Pancreas (tissue), 10 donors: ENCODE results near the gene SEC31A. TPM values are rescaled to one million over a fixed set of nuclear protein-coding genes. Genes with fewer than 3 reads are reported as not detected.
"Not testable (repeated sequence)": the region's sequence is repeated elsewhere in the genome, so short reads cannot be mapped to it uniquely, and the experiment has no call there.

Experiments
- ATAC-seq, 4 donors: fragments of 200-7000 bp; cut with Tn5 transposase; one replicate each; pipeline versions ENCODE4 v1.8.0 to v1.9.1; 2020; ENCODE audit warnings: mild to moderate bottlenecking in 4 of 4, moderate library complexity in 4 of 4
- DNase-seq, 6 donors: peaks; one replicate each; pipeline ENCODE4 v3.0.0-alpha.2; 2020
- FAIRE-seq: peaks from 2 replicates; lab custom pipeline; 2012; peaks lifted over from hg19 to GRCh38; lab: Jason Lieb, UNC
- H3K27ac ChIP-seq, 4 donors: fragments of 200-600 bp; sonication (generic); 1 replicate in 3 of 4; 2 replicates in 1 of 4; pipeline versions ENCODE4 v1.5.0 to v1.8.0; 2020
- H3K27me3 ChIP-seq, 4 donors: fragments of 200-600 bp; one replicate each; pipeline ENCODE4 v1.8.0; 2021
- H3K36me3 ChIP-seq, 3 donors: fragments of 200-600 bp; sonication (generic) in 1 of 3; one replicate each; pipeline versions ENCODE4 v1.5.0 to v1.8.0; 2020 to 2021
- H3K4me1 ChIP-seq, 3 donors: fragments of 200-600 bp; one replicate each; pipeline ENCODE4 v1.8.0; 2021
- H3K4me3 ChIP-seq, 4 donors: fragments of 200-600 bp; sonication (generic) in 2 of 4; one replicate each; pipeline versions ENCODE4 v1.5.0 to v1.8.0; 2020 to 2021
- H3K9me3 ChIP-seq, 4 donors: fragments of 200-600 bp; one replicate each; pipeline ENCODE4 v1.8.0; 2021
- WGBS, 2 donors: extraction: QIAGEN DNeasy Blood & Tissue Kit; methylation state at CpG; one replicate each; pipeline ENCODE4 v1.1.7; 2013; 5-methylcytosine and 5-hydroxymethylcytosine counted together
- intact Hi-C, 3 donors: fragments of 100-400 bp; cut with DNase I; formaldehyde crosslinking; loops; one replicate each; pipeline versions ENCODE4 v1.11.1 to v1.14.2; 2022
- polyA plus RNA-seq, 2 donors: library from polyadenylated mRNA; stranded (reverse); fragments of 200-250 nt; gene quantifications; one replicate each; pipeline ENCODE4 v1.2.3, GENCODE V29; 2013
- total RNA-seq, 6 donors: library from RNA; stranded (reverse); fragmentation: NEBNext Ultra II Directional in 4 of 6; extraction: Animal tissue kit (Norgen Biotek cat#: 25700) in 4 of 6; gene quantifications; one replicate each; pipeline versions ENCODE4 v1.2.1 to v1.2.4, GENCODE V29; 2021 to 2023
- TF ChIP-seq, protein P1 (sequence below), 4 donors: fragments of 200-600 bp; sonication (generic) in 3 of 4; IDR thresholded peaks; one replicate each; pipeline versions ENCODE4 v1.5.0 to v1.8.0; 2021; ENCODE audit warnings: antibody characterized with exemption in 4 of 4
- donor health status: healthy with polysubstance abuse.
- donor health status: DM: no; HTN: no; CAD: no; lungs with moderate emphysema.
- donor health status: DM: no; HTN: no; CAD: no.
- donor health status: control.
- donor health status: control.
- donor health status: Bipolar disorder and iron deficiency.
- donor health status: DM: yes; HTN: yes; CAD: no.
- donor health status: DM: no; HTN: no; CAD: no.
- donor health status: DM: no; HTN: no; CAD: no.
- donor health status: DM: yes; HTN: yes; CAD: no.

The SEC31A gene
- total and polyA plus RNA-seq, 8 donors = 123 to 205 (median 169) TPM

DNA sequence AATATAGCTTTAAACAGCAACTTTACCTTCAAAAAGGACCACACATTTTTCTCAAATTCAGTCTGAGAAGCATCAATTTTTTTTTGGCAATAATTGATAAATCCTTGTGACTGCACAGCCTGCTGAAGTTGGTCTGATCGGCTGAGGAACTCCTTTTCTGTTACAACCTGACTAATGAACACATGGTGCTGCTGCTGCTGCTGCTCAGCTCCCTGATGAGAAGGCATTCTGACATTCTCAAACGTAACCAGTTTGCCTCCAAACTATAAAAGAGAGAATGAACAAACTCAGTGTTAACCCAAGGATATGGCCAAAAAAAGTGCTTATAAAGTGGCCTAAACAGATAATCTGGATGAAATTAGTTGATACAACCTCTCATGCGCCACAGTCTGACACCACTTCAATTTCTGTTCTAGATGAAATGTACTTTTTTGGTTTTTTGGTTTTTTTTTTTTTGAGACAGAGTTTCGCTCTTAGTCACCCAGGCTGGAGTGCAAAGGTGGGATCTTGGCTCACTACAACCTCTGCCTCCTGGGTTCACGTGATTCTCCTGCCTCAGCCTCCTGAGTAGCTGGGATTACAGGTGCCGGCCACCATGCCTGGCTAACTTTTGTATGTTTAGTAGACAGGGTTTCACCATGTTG lies 26.5 kb downstream of the SEC31A start:
- Histone ChIP-seq H3K4me3 (no peak overlapping the region), H3K27me3 (no peaks in the 10 kb centered on the region), H3K27ac (peak overlapping the region in 2 of 4 donors; percentile 68 to 76), H3K4me1 (peaks cover 18 to 25% (median 20%) of the 10 kb centered on the region in 3 donors), H3K36me3 (peaks cover 0 to 63% (median 22%) of the 10 kb centered on the region in 3 donors), H3K9me3 (peaks cover 0 to 3% (median 0%) of the 10 kb centered on the region in 4 donors)
- TF ChIP-seq, protein P1, sequence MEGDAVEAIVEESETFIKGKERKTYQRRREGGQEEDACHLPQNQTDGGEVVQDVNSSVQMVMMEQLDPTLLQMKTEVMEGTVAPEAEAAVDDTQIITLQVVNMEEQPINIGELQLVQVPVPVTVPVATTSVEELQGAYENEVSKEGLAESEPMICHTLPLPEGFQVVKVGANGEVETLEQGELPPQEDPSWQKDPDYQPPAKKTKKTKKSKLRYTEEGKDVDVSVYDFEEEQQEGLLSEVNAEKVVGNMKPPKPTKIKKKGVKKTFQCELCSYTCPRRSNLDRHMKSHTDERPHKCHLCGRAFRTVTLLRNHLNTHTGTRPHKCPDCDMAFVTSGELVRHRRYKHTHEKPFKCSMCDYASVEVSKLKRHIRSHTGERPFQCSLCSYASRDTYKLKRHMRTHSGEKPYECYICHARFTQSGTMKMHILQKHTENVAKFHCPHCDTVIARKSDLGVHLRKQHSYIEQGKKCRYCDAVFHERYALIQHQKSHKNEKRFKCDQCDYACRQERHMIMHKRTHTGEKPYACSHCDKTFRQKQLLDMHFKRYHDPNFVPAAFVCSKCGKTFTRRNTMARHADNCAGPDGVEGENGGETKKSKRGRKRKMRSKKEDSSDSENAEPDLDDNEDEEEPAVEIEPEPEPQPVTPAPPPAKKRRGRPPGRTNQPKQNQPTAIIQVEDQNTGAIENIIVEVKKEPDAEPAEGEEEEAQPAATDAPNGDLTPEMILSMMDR (IDR thresholded peaks at IDR 0.05) = no peak
- no peak for ATAC-seq
- DNase-seq = no peak
- 74 to 79% methylated on average over 6 of the region's 6 CpGs for WGBS, 2 donors
- intact Hi-C loops = no loop called here
- no peak for FAIRE-seq

DNA sequence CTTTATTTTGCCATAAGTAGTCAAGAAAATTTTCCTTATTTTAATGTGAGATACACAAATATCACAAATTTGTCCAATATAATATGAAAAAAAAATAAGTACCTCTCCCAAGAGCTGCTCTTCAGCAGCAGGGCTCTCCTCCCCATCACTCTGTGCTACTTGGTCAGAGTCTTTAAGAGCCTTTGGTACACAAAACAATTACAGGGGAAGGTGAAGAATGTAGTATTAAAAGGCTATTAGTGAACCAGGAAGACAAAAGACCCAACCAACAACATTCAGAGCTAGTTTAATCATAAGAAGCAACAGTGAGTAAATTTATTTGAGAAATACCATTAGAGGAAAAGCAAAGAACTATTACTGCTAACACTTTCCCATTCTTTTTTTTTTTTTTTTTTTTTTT lies 29.4 kb downstream of the SEC31A start:
- H3K4me3 ChIP-seq = no peak overlapping the region
- FAIRE-seq = no peak
- no peak for ATAC-seq
- H3K36me3 ChIP-seq = peaks cover 0 to 66% (median 28%) of the 10 kb centered on the region in 3 donors
- intact Hi-C loops = no loop called here
- peaks cover 0 to 3% (median 0%) of the 10 kb centered on the region in 4 donors for H3K9me3 ChIP-seq
- H3K27me3 ChIP-seq = no peaks in the 10 kb centered on the region
- peaks cover 15 to 22% (median 21%) of the 10 kb centered on the region in 3 donors for H3K4me1 ChIP-seq
- TF ChIP-seq, protein P1 (IDR thresholded peaks at IDR 0.05) = no peak
- no peak overlapping the region for H3K27ac ChIP-seq
- DNase-seq = no peak

DNA sequence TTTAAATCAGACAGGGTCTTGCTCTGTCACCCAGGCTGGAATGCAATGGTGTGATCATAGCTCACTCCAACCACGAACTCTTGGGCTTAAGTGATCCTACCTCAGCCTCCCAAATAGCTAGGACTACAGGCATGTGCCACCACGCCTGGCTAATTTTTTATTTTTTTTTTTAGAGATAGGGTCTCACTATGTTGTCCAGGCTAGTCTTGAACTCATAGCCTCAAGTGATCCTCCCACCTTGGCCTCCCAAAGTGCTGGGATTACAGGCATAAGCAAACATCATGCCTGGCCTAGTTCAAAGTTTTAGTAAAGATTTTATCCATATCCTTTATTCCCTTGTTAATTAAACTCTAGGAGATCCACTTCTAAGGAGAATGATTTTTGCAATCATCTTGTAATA lies 30.5 kb downstream of the SEC31A start:
- H3K27ac ChIP-seq, DNase-seq, ATAC-seq, H3K9me3 ChIP-seq, FAIRE-seq, intact Hi-C loops, H3K4me3 ChIP-seq, H3K27me3 ChIP-seq: not testable (repeated sequence)
- Histone ChIP-seq H3K4me1 (peaks cover 7 to 12% (median 11%) of the 10 kb centered on the region in 3 donors), H3K36me3 (peaks cover 0 to 64% (median 31%) of the 10 kb centered on the region in 3 donors)
- WGBS, 2 donors = 95 to 97% methylated on average over 2 of the region's 2 CpGs

DNA sequence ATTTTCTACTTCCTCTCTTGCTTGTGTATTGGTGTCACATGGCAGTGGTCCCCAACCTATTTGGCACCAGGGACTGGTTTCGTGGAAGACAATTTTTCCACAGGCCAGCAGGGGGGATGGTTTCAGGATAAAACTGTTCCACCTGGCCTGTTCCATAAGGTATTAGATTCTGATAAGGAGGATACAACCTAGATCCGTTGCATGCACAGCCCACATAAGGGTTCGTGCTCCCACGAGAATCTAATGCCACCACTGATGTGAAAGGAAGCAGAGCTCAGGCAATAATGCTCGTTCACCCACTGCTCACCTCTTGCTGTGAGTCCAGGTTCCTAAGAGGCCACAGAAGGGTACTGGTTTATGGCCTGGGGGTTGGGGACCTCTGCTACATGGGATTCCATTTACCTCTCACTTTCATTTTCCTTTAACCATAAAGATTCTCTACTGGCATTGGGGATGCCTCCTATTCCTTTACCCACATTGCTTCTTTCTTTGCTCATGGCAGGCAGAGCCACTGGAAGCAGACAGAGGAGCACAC lies 38.1 kb downstream of the SEC31A start:
- H3K27ac ChIP-seq = no peak overlapping the region
- TF ChIP-seq, protein P1 (IDR thresholded peaks at IDR 0.05) = no peak
- no peaks in the 10 kb centered on the region for H3K9me3 ChIP-seq
- H3K27me3 ChIP-seq = no peaks in the 10 kb centered on the region
- peaks cover 14 to 82% (median 56%) of the 10 kb centered on the region in 3 donors for H3K36me3 ChIP-seq
- no peak for DNase-seq
- peak in 3 of 4 donors; percentile 26 to 44 (median 38) for ATAC-seq
- no peak overlapping the region for H3K4me3 ChIP-seq
- 55 to 60% methylated on average over 5 of the region's 5 CpGs for WGBS, 2 donors
- no peak for FAIRE-seq
- intact Hi-C loops = no loop called here
- no peaks in the 10 kb centered on the region for H3K4me1 ChIP-seq

DNA sequence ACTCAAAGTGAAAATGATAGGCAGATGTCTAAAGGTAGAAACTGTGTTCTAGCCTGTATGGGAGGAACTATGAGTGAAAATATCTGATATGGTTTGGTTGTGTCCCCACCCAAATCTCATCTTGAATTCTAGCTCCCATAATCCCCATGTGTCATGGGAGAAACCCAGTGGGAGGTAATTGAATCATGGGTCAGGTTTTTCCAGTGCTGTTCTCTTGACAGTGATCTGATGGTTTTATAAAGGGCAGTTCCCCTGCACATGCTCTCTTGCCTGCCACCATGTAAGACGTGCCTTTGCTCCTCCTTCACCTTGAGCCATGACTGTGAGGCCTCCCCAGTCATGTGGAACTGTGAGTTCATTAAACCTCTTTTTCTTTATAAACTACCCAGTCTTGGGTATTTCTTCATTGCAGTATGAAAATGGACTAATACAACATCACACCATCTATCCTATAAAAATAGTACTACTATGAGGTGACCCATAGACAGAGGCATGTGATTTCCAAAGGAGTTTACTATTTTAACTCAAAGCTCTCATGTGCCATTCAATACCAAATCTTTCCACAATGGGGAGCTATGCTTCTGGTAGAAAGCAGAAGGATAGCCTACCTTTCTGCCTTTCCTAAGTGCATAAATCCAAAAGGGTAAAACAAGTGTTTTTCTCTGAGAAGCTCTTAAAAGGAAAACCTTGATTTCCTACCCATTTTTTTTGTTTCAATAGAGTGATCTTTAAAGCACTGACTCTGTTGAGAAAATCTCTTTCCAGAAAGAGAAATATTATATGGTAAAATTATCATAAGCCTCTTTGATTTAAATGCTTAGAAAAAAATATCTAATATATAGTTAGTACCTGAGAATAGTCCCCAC lies 38.8 kb downstream of the SEC31A start:
- no peaks in the 10 kb centered on the region for H3K27me3 ChIP-seq
- ATAC-seq (peak; percentile 44 to 72 (median 58)), DNase-seq (no peak), FAIRE-seq (no peak)
- H3K4me1 ChIP-seq = no peaks in the 10 kb centered on the region
- H3K4me3 ChIP-seq = no peak overlapping the region
- intact Hi-C loops = no loop called here
- no peak overlapping the region for H3K27ac ChIP-seq
- H3K9me3 ChIP-seq = no peaks in the 10 kb centered on the region
- 81 to 96% methylated on average over 1 of the region's 1 CpG for WGBS, 2 donors
- H3K36me3 ChIP-seq = peaks cover 15 to 82% (median 51%) of the 10 kb centered on the region in 3 donors
- TF ChIP-seq, protein P1 (IDR thresholded peaks at IDR 0.05) = peak in 2 of 4 donors; percentile 21 to 43
